ENCODE measurements around the gene CPOX.

The CPOX gene

DNA sequence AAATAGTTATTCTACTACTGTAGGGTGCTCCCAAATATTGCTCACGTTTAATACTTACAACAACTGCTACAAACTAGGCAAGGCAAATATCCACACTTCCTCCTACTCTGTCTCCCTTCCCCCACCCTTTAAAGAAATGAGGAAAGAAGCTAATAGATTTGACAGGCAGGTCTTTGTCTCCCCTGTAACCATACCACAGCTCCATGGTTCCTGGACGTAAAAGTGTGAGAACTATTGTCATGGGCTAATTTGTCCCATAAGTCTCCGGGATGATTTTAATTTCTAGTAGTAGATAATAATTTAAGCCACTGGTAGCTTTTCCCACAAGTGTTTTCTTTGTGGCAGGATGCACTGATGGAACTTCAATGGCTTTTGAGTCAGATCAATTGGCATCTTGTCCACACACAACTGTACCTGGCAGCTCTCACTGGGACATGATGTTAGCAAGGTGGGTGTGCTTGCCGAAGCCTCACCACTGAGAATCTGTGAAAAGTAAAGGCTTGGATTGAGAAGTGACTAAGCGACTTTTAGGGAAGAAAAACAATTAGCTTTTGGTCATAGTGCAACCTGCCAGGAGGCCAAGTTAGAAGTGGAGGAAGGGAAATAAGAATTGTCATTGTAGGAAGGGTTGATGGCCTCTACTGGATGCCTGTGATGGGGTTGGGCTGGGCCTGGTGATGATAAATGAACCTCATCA is 1.4 kb upstream of the CPOX start:
- no peak for DNase-seq

DNA sequence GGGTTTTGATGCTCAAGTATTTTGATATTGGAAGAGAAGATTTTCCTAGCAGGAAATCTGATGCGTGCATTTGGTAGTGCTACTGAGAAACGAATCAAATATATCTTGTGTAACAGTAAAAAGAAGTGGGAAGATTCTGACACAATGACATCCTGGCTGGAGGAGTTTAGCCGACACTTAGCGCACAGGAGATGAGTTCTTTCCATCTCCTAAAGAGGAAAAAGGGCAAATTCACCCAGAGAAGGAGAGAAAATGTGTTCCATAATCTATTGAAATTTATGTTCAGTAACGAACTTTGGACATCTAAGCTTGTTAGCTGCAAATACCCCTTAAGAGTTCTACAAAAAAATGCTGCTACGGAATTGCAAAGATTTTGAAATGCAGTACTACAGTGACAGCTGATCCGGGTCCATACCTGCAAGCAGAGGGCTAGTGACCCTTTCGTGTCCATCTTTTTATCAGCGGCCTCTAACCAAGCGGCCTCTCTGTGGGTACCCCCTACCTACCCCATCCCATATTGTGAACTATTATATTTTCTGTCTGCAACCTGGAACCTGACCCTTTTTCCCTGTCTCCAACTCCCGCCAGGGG is 971 bp downstream of the CPOX start:
- no peak for DNase-seq

DNA sequence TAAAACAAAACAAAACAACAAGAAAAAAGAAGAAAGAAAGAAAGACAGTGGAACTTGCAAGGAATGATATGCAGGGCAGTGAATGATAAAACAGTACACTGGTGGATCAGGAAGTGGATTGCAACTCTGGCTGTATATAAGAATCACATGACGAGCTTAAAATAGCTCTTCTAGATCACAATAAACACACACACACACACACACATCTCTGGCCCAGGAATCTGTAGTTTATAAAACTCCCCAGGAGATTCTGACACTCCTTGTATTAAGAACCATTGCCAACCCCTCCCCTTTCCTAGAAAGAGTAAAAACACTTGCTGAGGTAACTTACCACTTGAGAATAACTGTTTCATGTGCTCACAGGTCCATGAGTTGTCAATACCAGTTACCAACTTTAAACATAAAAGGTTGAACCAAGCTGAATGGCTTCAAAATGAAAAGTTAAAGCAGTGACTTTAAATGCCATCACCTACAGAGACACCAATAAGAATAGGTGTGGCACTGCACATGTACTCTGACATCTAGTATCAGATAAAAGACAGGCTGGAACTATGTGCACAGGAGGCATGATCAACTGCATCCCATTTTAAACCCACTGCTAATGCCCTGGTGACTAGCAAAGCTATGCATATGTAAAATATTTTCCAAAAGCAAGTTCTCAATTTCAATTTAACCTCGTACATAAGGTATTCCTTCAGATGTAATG is 3.9 kb downstream of the CPOX start:
- DNase-seq: no peak

- DNase-seq: no peak
Measured at GRCh38 chr3:98588065-98588464, 5.3 kb downstream of the CPOX start.

DNA sequence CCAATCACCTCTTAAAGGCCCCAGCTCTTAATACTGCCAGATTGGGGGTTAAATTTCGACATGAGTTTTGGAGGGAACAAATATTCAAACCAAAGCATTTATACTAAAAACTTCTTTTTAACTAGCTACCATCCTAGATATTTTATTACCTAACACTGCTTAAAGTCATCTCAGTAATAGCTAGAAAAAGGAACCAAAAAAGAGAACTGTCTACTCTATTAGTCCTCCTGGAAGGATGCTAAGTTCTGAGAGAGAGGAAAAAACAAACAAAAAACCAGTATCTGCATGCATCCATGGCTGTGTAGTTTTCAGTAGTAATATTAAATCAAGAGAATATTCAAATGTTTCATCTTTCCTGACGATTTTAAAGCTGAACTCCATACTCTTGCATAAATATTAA is 5.8 kb downstream of the CPOX start:
- no peak for DNase-seq

DNA sequence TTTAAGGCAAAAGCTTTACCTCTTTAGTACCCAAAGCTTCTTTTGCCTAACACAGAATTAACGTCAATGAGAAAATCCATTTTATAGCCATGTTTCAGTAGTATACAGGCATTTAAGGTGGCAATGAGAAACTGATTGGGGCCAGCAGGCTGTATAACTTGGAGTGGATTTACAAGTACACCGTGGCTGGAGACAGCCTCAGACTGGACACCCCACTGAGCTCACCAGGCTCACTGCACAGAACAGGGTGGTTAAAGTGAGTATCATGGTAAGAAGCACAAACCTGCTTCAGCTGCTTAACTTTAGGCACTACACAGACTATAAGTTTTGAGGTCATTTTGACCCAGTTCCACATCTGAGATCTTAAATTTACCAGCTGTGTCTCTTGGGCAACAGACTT is 8.9 kb downstream of the CPOX start:
- DNase-seq: no peak

- DNase-seq: no peak
Measured at GRCh38 chr3:98583766-98584165, 9.6 kb downstream of the CPOX start.

DNA sequence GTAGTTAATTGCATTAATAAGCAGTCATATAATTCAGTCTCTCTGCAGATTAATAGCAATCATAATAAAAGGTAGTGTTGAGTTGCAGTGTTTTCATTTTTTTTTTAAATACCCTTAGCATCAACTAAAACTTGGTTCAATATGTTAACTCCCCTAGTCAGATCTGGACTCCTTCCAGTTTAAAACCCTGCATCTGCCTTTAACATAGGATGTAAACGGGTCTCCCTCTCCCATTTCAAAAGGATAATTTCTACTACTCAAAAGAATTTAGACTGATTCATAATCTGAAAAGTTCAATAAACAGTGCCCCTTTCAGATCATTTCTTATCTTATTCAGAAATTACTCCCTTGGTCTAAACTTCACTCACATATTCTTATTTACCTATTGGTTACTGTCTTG is 11.4 kb downstream of the CPOX start:
- no peak for DNase-seq

DNA sequence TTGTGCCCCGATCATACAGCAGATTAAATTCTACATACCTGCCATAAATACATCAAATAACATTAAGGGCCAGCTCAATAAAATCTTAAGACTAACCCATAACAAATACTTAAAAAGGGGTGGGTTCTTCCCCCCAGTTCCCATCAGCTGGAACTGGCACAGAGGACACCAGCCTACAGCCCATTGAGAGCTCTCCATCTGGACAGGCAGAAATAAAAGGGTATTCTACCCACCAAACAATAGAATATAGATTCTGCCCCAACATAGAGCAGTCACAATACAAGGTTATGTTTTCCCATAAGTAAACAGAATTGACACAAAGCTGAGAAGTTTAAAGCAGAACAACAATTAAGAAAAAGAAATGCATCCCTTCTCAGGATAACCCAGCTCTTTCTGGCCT is 11.9 kb downstream of the CPOX start:
- no peak for DNase-seq

- no peak for DNase-seq
Measured at GRCh38 chr3:98580401-98581386, 12.7 kb downstream of the CPOX start.

GRCh38 chr3:98577178-98577895 is 16.1 kb downstream of the CPOX start:
- DNase-seq: no peak

GRCh38 chr3:98574132-98574531 is 19.3 kb downstream of the CPOX start:
- DNase-seq: no peak

- DNase-seq: no peak
Measured at GRCh38 chr3:98573181-98573728, 20.2 kb downstream of the CPOX start.

- DNase-seq: no peak
Measured at GRCh38 chr3:98568402-98568801, 25.0 kb downstream of the CPOX start.

DNA sequence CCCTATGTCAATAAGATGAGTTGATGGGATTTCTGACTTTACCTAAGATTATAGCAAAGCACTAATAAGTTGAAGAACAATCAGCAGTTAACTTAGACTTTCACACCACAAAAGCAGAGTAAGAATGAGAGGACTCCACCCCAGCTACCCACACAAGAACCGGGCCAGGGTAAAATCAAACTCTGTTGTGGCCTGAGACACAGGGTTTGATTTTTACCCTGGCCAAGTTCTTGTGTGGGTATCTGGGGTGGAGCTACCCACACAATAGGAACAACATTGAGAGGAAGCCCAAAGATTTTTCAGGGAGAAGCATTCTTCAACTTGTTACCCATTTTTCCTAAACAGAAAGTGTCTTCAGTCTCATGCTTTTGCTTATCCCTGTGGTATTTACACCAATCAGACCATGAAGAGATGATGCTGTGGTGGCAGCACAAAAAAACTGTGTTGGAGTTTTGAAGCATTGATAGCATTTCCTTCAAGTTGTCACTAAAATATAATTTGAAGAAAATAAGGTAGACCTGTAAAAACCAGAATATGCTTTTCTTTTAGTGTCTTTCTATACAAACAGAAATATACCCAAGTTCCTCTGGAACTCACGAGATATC is 25.6 kb downstream of the CPOX start:
- DNase-seq: no peak

DNA sequence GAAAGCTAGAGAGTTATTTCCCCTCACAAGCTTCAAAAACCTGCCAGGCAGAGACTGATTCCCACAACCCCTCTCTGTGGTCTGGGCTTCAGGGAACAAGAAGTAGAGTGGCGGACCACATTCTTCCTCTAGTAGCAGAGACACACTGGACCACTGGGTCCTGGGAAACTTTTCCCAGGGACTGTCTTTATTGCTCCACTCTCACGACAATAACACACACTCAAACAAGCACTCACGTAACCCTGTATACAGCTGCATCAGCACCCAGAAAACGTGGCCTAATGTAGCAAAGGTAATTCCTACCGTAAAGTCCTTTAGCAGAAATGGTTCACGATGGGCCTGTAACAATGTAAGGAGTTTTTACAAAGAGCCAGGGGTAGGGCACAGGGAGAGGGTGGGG is 27.6 kb downstream of the CPOX start:
- no peak for DNase-seq

DNA sequence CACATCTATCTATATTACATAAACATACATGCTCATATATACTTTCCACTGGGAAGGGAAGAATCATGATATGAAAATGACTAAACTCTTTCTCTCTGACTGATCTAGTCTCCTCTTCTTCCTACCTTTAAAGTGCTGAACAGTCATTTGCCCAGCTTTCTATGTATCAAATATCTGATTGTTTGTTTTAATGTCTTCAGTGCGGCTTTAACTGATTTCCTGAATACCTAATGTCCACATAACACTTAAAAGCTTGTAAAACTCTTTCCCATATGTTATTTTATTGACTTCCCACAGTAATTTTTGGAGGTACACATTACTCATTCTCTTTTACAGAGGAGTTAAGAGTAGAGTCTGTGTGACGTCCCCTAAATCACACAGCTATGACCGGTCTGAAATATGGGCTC is 28.2 kb downstream of the CPOX start:
- no peak for DNase-seq

DNA sequence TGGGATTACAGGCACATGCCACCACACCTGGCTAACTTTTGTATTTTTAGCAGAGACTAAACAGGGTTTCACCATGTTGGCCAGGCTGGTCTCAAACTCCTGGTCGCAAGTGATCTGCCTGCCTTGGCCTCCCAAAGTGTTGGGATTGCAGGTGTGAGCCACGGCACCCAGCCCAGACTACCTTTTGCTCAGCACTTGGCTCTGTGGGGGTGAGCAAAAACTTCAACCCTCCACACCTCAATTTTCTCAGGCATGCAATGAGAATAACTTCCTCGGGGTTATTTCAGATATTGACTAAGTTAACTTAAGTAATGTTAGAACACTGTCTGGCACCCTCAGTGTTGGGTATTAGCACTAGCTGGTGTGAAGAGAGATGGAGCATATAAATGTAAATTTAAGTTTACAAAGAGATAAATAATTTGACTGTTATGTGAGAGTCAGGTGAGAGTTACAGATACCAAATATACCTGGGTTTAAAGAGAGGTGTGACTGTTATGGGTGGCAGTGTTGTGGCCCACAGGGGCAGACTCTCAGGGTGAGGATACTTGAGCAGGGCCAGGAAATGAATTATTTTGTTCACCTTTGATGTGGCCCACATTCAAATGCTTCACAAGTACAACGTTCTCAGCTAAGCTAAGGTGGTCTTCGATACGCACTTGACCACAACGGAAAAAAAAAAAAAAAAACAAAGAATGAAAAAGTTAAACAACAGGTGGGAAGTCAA is 29.0 kb downstream of the CPOX start:
- DNase-seq: no peak

DNA sequence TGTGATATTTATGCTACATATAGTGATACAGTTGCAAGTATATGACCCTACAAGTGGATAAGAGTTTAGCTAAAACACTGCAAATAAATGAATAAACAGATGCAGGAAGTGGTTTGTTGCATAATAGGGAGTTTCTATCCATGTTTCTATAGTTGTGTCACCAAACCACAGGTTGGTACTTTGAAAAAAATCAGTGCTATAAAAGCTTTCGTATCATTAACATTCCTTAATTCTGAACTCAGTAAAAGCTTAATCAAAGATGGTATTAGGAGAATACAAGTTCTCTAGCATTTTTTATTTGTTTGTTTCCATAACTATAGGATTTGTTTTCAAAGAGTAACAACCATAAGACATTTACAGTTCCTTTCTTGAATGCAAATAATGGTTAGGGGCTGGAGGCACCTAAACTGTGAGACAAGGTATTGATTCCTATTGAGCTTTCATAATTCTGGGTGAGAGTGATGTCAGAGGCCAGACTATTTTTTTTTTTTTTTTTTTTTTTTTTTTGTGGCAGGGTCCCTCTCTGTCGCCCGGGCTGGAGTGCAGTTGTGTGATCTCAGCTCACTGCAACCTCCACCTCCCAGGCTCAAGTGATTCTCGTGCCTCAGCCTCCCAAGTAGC is 29.6 kb downstream of the CPOX start:
- DNase-seq: no peak

DNA sequence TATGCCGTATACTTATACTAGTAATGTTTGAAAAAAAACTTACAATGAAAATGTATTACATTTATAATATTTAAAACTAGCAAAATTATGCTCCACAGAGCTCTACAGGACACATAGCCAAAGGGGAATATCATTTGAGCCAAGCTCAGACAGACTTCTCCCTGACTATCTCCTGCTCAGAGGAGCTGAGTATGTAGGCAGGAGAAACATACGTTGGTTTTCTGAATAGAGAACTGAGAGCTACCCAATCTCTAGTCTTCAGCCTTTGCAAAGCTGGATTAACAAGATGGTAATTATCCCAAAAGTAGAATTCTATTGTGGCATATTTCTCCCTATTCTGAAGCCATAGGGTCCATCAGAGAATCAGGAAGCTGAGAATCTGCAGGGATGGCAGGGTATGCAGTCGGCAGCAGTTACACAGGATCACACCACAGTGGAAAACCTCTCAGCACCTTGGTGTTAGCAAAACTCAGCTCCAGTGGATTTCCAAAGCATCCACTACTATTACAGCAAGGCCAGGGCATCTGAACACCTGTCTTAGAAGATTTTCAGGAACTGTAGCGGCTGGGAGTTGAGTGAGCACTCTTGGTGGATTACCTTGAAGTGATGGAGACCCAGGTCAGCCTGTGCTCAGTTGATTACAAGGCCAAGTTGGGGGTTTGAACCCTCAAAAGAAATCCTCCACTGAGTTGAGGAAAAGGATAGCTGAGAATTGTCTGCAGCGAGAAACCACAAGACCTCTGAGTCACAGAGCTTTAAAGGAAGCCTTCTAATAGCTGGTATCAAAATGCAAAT is 31.5 kb downstream of the CPOX start:
- DNase-seq: no peak

Measured in activated T-cell treated with anti-CD3 and anti-CD28 coated beads for 4 hours (primary cell).